Activated gamma-delta T cell treated with Interleukin-2 at 50 U/mL for 16 hours (primary cell): ENCODE results near the gene CHST2.
"Not testable (repeated sequence)": the region's sequence is repeated elsewhere in the genome, so short reads cannot be mapped to it uniquely, and the experiment has no call there.

Experiments used
- DNase-seq: peaks from one replicate; pipeline ENCODE4 v3.0.0-alpha.2; 2020

CHST2 gene

DNA sequence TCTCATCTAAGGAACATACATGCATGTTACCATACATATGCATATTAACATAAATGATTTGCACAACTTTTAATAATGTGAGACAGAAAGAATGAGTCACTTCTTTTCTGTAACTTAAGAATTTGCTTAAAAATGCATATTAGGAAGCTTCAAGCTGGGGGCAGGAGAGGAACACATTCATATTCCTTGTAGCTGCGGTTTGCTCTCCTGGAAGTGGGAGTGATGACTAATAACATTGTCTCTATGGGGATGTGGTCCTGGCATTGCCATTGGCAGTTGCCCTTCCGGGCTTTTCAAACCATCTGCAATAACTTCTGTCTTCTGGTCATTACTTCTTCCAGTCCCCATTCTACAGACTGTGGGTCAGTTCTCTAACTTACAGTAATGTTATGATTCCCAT lies 15.6 kb downstream of the CHST2 start:
- DNase-seq: no peak

DNA sequence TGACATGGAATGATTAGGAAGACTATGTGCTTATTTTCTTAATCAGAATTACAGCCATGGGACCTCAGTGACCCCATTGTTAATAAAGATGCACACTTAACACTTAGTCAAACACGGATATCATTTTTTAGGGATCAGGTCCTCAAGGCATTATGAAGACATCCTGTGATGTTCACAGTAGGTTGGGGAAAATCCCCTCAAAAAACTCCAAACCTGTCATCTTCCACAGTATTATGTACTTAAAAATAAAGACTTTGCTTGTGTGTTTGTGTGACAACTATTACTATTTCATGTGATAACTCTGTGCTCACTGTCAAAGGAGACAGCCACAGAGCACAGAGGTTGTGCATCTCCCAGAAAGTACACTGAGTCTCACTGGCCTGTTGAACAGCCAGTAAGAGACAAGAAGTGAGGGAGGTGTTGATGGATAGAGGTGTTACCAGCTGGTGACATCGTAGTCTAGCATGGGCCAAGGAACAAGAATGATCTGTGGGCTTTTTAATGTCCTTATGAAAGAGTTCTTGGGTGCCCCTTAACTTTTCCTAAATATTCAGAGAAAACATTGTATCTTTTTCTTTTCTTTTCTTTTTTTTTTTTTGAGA lies 18.0 kb downstream of the CHST2 start:
- DNase-seq: no peak

GRCh38 chr3:143138953-143139352 lies 19.4 kb downstream of the CHST2 start:
- DNase-seq: no peak

DNA sequence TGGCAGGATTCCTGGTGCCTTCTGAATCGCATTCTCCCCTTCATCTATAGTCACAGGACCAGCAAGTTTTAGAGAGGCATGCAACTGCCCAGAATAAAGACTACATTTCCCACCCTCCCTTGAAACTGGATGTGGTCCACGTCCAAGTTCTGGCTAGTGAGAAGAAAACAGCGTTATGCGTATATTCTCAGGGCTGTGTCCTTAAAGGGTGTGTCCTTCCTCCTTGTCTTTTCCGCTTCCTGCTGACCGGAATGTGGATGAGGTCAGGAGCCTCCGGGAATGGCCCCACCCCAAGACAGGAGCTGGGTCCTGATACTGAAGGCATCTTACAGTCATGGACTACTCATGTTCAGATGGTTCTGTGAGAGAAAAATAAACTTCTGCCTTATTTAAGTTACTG lies 20.2 kb downstream of the CHST2 start:
- no peak for DNase-seq

DNA sequence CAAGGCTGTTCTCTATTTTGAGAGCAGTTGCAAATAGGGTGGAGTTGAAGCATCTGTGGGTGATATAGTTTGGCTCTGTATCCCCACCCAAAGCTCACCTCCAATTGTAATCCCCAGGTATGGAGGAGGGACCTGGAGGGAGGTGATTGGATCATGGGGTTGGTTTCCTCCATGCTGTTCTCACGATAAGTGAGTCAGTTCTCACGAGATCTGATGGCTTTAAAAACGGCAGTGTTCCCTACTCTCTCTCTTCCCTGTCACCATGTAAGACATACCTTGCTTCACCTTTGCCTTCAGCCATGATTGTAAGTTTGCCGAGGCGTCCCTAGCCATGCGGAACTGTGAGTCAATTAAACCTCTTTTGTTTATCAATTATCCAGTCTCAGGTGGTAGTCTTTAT lies 21.0 kb downstream of the CHST2 start:
- no peak for DNase-seq

DNA sequence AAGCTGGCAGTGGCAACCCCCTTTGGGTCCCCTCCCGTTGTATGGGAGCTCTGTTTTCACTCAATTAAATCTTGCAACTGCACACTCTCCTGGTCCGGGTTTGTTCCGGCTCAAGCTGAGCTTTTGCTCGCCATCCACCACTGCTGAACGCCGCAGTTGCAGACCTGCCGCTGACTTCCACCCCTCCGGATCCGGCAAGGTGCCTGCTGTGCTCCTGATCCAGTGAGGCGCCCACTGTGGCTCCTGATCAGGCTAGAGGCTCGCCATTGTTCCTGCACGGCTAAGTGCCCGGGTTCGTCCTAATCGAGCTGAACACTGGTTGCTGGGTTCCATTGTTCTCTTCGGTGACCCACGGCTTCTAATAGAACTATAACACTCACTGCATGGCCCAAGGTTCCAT lies 22.8 kb downstream of the CHST2 start:
- no peak for DNase-seq

DNA sequence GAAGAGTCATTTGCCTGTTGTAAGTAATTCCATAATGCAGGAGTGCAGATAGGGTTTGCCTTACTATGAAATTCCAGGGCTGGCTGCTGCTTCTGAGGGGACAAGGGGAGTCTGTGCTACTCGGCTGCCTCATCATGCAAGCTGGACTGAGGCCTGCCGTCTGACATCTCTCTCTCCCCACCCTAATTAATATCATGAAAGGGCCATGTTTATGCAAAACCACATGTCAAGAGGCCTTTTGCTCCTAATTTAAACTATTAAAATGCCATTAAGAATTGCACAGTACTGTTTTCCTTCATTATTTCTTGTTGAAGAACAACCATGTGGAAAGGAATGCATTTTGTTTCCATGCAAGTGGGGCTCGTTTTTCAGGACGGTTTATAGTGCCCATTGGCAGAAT lies 26.3 kb downstream of the CHST2 start:
- no peak for DNase-seq

DNA sequence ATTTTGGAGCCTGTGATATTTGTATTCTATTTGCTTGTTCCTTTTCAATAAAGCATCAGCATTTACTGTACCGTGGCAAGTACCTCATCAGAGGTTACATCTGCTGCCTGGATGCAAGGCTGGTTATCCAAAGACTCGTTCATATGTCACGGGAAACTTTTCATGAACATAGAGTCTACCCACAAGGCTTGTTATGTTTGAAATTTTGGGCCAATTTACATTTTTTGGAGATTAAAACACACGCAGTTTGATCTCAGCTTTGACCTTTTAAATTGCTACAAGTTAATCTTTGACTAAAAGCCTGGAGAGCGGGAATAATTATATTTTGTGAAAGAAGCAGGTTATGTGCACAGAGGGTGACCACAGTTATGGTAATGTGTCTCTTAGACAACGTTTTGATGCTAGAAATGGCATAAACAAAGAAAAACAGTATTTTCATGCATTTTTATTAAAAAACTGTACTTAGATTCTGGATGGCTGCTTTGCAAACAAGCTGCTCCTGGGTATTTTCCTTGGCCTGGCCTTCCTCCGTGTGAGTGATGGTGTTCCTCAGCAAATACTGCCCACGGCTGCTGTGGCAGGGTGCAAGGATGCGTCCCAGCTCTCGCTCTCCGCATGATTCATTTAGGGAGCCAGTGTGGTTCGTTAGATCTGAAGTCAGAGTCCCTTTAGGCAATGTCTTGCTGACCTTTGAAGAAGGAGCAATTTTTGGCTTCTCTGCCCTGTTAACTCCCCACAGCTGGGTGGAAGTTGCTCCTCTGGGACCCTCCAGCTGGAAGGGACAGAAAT lies 27.1 kb downstream of the CHST2 start:
- DNase-seq: no peak

GRCh38 chr3:143147707-143148106 lies 28.1 kb downstream of the CHST2 start:
- DNase-seq: no peak

DNA sequence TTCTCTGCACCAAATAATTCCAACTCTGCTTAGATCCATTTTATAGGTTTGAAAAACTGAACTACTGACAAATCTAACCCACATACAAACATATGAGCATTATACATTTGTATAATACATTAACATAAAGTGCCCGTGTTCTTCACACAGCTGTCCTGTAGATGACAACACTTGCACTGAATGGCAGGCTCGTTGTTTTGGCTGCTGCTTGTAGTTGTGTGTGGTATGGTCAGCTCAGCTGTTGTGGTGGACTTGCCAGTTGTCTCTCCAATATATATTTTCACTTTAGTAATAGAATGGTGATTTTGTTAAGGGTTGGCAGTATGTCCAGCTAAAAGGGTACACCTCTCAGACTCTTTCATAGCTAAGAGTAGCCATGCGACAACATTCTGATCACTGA lies 30.5 kb downstream of the CHST2 start:
- no peak for DNase-seq

DNA sequence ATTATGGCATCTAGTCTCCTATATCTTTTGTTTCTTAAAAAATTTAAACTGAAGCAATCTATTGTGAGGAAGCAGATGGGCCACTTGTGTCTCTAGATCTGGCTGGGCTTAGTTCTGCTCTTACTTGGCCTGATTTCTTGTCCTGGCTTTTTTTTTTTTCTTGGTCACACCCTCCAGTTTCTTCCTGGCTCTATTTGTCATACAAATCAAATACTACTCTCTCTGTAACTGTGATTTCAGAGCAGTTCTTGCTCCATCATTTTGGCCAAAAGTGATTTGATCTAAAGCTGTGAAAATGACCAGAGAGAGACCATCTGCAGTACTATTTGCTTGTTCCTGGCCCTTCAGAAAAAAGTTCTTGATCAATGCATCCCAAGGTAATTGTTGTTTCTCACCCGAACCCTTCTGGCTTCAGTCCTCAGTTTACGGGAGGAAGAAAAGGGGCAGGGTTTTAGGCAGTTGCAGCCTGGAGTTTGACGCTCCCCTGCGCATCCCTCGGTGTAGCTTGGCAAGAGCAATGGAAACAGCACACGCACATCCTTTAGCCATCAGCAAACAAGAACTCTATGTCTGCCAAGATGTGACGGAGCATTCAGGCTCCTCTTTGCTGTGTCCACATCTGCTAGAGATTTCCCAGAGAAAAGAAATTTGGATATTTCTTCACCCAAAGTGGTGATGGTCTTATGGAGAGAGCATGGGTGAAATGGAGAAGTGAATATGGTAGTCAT lies 31.6 kb downstream of the CHST2 start:
- no peak for DNase-seq

GRCh38 chr3:143152043-143152442 lies 32.5 kb downstream of the CHST2 start:
- no peak for DNase-seq

GRCh38 chr3:143155756-143156155 lies 36.2 kb downstream of the CHST2 start:
- no peak for DNase-seq

GRCh38 chr3:143158014-143158988 lies 38.7 kb downstream of the CHST2 start:
- DNase-seq: no peak

DNA sequence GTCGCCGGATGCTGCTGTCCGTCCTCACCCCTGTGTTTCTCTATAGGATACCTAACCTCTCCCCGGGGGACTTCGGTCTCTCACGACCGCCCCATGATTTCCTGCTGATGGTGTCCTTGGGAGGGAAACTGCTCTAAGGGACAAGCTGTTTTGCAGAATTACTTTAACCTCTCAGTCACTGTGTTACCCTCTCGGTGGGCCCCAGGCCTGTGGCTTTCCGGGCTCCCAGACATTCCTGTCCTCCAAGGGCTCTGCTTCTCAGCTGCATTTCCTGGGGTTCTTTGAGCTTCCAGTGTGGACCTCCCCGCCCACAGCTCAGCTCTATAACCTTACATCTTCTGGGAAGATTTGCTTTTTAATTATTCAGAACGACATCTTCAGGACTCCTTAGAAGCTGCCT lies 40.9 kb downstream of the CHST2 start:
- no peak for DNase-seq

DNA sequence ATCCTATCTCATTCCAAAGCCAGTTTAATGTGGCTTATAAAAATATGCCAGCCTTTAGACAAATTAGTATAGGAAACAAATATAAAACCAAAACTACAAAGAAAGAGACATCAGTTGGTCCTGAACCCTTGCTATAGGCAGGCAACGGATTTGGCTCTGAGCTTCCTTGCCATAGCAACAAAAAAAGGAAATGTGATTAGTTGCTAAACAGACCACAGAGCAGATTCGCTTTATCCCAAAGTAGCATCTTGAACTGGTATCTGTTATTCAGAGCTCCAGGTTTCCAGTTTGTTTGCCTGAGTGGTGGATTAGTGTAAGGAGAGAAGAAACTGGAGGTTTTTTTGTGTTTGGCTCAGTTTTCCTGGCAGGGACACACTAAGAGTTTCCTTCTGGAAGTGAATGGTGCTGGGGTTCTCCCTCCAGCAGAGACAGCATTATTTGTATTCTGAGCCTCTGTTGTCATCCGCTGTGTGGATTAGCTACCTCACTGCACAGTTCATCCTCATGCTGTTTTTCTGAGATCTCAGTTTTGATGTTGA lies 44.1 kb downstream of the CHST2 start:
- no peak for DNase-seq

GRCh38 chr3:143165211-143165610 lies 45.6 kb downstream of the CHST2 start:
- no peak for DNase-seq

GRCh38 chr3:143165612-143166285 lies 46.2 kb downstream of the CHST2 start:
- not testable (repeated sequence) for DNase-seq

DNA sequence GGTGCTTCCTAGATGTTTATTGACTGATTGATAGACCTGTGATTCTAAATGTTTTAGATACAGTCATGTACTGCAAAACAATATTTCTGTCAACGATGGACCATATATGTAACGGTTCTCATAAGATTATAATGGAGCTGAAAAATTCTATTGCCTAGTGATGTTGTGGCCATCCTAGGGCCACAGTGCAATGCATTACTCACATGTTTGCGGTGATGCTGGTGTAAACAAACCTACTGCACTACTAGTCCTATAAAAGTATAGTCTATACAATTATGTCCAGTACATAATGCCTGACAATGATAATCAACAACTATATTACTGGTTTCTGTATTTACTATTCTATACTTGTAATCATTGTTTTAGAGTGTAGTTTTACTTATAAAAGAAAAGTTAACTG lies 46.8 kb downstream of the CHST2 start:
- no peak for DNase-seq

- no peak for DNase-seq
Measured at GRCh38 chr3:143167969-143168854, 48.6 kb downstream of the CHST2 start.

DNA sequence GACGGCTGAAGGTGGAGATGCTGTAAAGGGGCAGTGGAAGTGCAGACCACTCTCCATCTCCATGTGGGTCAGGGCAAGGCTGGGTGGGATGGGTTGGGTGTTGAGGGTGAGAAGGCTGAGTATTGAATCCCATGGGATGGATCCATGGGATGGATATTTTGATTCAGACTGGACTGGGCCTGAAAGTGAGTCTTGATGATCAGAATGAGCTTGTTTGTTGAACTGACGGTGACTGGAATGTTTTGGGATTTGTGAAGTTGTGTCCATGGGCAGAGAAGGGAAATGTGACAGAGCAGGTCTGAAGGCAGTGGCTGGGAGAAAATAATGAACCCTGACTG lies 49.3 kb downstream of the CHST2 start:
- no peak for DNase-seq
